PC-3 (cell line): Measurements from ENCODE around the gene CUEDC1. TPM values are rescaled to one million over a fixed set of nuclear protein-coding genes. Genes with fewer than 3 reads are reported as not detected.

ENCODE experiments used
- ATAC-seq: fragments of 200-7000 bp; cut with Tn5 transposase; 2 replicates; pipeline ENCODE4 v1.9.1; 2020; ENCODE audit warnings: mild to moderate bottlenecking, moderate library complexity
- BruUV-seq: library from RNA; stranded (reverse); fragments of 400-500 nt; replicated peaks from 2 replicates; lab custom pipeline; 2021; lab: Mats Ljungman, UMichigan
- CTCF ChIA-PET: fragments of 300-600 bp; sonication (Branson Sonifier 250); formaldehyde crosslinking; loops from one replicate; lab custom pipeline; 2022; ENCODE audit warnings: antibody characterized with exemption; lab: Charles Lee
- POLR2A ChIA-PET: fragments of 300-600 bp; sonication (Branson Sonifier 250); formaldehyde crosslinking; loops from one replicate; lab custom pipeline; 2022; ENCODE audit warnings: antibody characterized with exemption; ENCODE audit not compliant: unreplicated experiment; lab: Charles Lee
- DNase-seq: peaks from one replicate; pipeline ENCODE4 v3.0.0-alpha.2; 2015
- H2AFZ ChIP-seq: fragments of 300-600 bp; sonication (generic); 2 replicates; pipeline ENCODE4 v1.6.0; 2016; ENCODE audit warnings: antibody characterized with exemption, low read length
- H3F3A ChIP-seq: fragments of 300-600 bp; sonication (generic); one replicate; pipeline ENCODE4 v1.6.0; 2017; ENCODE audit warnings: antibody characterized with exemption, low read length, control low read depth, mild to moderate bottlenecking; ENCODE audit not compliant: unreplicated experiment
- H3K27ac ChIP-seq: fragments of 300-600 bp; sonication (generic); 2 replicates; pipeline ENCODE4 v1.5.1; 2016; ENCODE audit warnings: mild to moderate bottlenecking, low read length
- H3K27me3 ChIP-seq: fragments of 300-600 bp; sonication (generic); 2 replicates; pipeline ENCODE4 v1.6.1; 2016; ENCODE audit warnings: low read length, mixed read lengths
- H3K36me3 ChIP-seq: fragments of 300-600 bp; sonication (generic); 2 replicates; pipeline ENCODE4 v1.6.1; 2016; ENCODE audit warnings: low read depth, mixed run types, low read length, mixed read lengths
- H3K4me1 ChIP-seq: fragments of 300-600 bp; sonication (generic); 2 replicates; pipeline ENCODE4 v1.5.1; 2016; ENCODE audit warnings: low read length; ENCODE audit not compliant: insufficient read depth
- H3K4me2 ChIP-seq: fragments of 300-600 bp; sonication (generic); 2 replicates; pipeline ENCODE4 v1.6.0; 2016; ENCODE audit warnings: low read length
- H3K4me3 ChIP-seq: fragments of 300-600 bp; sonication (generic); 2 replicates; pipeline ENCODE4 v1.5.1; 2016; ENCODE audit warnings: mild to moderate bottlenecking, low read length, mixed read lengths
- H3K79me2 ChIP-seq: fragments of 300-600 bp; sonication (generic); 2 replicates; pipeline ENCODE4 v1.6.1; 2017; ENCODE audit warnings: low read length, mixed read lengths
- H3K9ac ChIP-seq: fragments of 300-600 bp; sonication (generic); 2 replicates; pipeline ENCODE4 v1.6.0; 2016; ENCODE audit warnings: mild to moderate bottlenecking, low read length
- H3K9me2 ChIP-seq: fragments of 300-600 bp; sonication (generic); replicated peaks from 2 replicates; pipeline ENCODE4 v1.6.1; 2016; ENCODE audit warnings: mixed run types, low read length, mixed read lengths
- H3K9me3 ChIP-seq: fragments of 300-600 bp; sonication (generic); 2 replicates; pipeline ENCODE4 v1.6.1; 2016; ENCODE audit warnings: low read length, mixed read lengths
- H4K20me1 ChIP-seq: fragments of 300-600 bp; sonication (generic); 2 replicates; pipeline ENCODE4 v1.6.1; 2016; ENCODE audit warnings: low read length, mixed read lengths
- EZH2 ChIP-seq: fragments of 300-600 bp; sonication (generic); IDR thresholded peaks from one replicate; pipeline ENCODE4 v1.6.1; 2017; ENCODE audit warnings: antibody characterized with exemption, mild to moderate bottlenecking, low read length; ENCODE audit not compliant: unreplicated experiment
- EZH2phosphoT487 ChIP-seq: fragments of 300-600 bp; sonication (generic); IDR thresholded peaks from 2 replicates; pipeline ENCODE4 v1.6.1; 2018; ENCODE audit warnings: mild to moderate bottlenecking, antibody characterized with exemption, low read length, borderline replicate concordance
- intact Hi-C: fragments of 100-400 bp; cut with micrococcal nuclease; formaldehyde crosslinking; loops from 2 replicates; pipeline ENCODE4 v1.9.0; 2023
- total RNA-seq: library from RNA; depleted of rRNA; stranded (reverse); fragments of >200 nt; gene quantifications from 2 replicates; pipeline ENCODE4 v1.2.3, GENCODE V29; 2014
- TF ChIP-seq, protein P1 (sequence below): fragments of 300-600 bp; sonication (generic); conservative IDR thresholded peaks from 2 replicates; pipeline ENCODE4 v1.5.1; 2017; ENCODE audit warnings: antibody characterized with exemption, low read depth, mild to moderate bottlenecking, low read length

Gene CUEDC1
- total RNA-seq, 1 experiment from 2014 or later: 31.6 TPM

- no peaks in the 10 kb centered on the region for H4K20me1 ChIP-seq
- ATAC-seq: no peak
- peaks cover 9% of the 10 kb centered on the region; the same call in 1 of the 2 replicates for H3K4me1 ChIP-seq
- no peak overlapping the region for H2AFZ ChIP-seq
- H3K4me3 ChIP-seq: no peak overlapping the region
- H3K9me3 ChIP-seq: no peaks in the 10 kb centered on the region
- no peaks in the 10 kb centered on the region for H3K27me3 ChIP-seq
- no peak overlapping the region for H3K27ac ChIP-seq
- peaks cover 17% of the 10 kb centered on the region for H3K36me3 ChIP-seq
- no TSS peak for BruUV-seq
- no peaks in the 10 kb centered on the region for H3K9me2 ChIP-seq
- ChIA-PET POLR2A (no interaction called here), CTCF (no interaction called here)
- intact Hi-C loops: loop anchor here (2.0 kb wide), 2 partner anchors 45 to 101 kb away; no protein-coding TSS in a partner anchor
- DNase-seq: no peak
- TF ChIP-seq EZH2phosphoT487 (no peak), EZH2 (no peak)
- TF ChIP-seq, protein P1, sequence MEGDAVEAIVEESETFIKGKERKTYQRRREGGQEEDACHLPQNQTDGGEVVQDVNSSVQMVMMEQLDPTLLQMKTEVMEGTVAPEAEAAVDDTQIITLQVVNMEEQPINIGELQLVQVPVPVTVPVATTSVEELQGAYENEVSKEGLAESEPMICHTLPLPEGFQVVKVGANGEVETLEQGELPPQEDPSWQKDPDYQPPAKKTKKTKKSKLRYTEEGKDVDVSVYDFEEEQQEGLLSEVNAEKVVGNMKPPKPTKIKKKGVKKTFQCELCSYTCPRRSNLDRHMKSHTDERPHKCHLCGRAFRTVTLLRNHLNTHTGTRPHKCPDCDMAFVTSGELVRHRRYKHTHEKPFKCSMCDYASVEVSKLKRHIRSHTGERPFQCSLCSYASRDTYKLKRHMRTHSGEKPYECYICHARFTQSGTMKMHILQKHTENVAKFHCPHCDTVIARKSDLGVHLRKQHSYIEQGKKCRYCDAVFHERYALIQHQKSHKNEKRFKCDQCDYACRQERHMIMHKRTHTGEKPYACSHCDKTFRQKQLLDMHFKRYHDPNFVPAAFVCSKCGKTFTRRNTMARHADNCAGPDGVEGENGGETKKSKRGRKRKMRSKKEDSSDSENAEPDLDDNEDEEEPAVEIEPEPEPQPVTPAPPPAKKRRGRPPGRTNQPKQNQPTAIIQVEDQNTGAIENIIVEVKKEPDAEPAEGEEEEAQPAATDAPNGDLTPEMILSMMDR: no peak
- H3K79me2 ChIP-seq: no peaks in the 10 kb centered on the region
- H3K4me2 ChIP-seq: no peak overlapping the region
- H3F3A ChIP-seq: peaks cover 39% of the 10 kb centered on the region
- H3K9ac ChIP-seq: no peak overlapping the region
Observed at GRCh38 chr17:57993471-57994365, 38.5 kb upstream of the CUEDC1 start.

DNA sequence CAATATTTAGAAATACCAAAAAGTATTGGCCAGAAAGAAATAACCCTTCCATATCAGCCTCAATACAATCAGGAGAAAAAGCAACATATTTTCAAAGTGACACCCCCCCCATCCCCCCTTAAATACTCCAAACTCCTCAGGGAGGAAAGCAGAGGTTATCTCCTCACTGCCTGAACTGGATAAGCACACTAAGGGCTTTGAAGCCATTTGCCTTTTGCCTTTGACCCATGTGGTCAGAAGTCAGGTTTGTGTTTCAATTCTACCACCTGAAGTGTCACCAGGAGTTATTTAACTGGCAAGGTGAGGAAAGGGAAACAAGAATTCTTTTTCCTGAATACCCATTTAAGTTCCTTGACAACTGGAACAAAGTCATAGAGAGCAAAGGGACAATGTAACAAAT lies 36.3 kb upstream of the CUEDC1 start:
- TF ChIP-seq EZH2 (no peak), EZH2phosphoT487 (no peak)
- TF ChIP-seq, protein P1: no peak
- H3K79me2 ChIP-seq: peaks cover 13% of the 10 kb centered on the region
- peaks cover 31% of the 10 kb centered on the region for H3F3A ChIP-seq
- no TSS peak for BruUV-seq
- no peaks in the 10 kb centered on the region for H3K36me3 ChIP-seq
- no peaks in the 10 kb centered on the region for H3K9me2 ChIP-seq
- no peak overlapping the region for H2AFZ ChIP-seq
- no peak overlapping the region for H3K9ac ChIP-seq
- intact Hi-C loops: no loop called here
- no peak overlapping the region for H3K4me3 ChIP-seq
- 0 out of 2 replicates have a peak, but pooled peaks cover under 1% of the 10 kb centered on the region for H4K20me1 ChIP-seq
- ChIA-PET CTCF (no interaction called here), POLR2A (no interaction called here)
- no peak for ATAC-seq
- no peak for DNase-seq
- H3K4me2 ChIP-seq: no peak overlapping the region
- H3K27me3 ChIP-seq: no peaks in the 10 kb centered on the region
- no peaks in the 10 kb centered on the region for H3K9me3 ChIP-seq
- H3K27ac ChIP-seq: no peak overlapping the region
- H3K4me1 ChIP-seq: peaks cover 12% of the 10 kb centered on the region; the same call in 1 of the 2 replicates
